Ovary (tissue), 9 donors: Measurements from ENCODE around the gene SH3PXD2B. TPM values are rescaled to one million over a fixed set of nuclear protein-coding genes. Genes with fewer than 3 reads are reported as not detected.

ENCODE experiments used
- DNase-seq, 5 donors: peaks; one replicate each; pipeline ENCODE4 v3.0.0-alpha.2; 2019 to 2020
- H3K27ac ChIP-seq, 2 donors: fragments of 200-600 bp; one replicate each; pipeline versions ENCODE4 v1.5.1 to v1.8.0; 2019 to 2022
- H3K27me3 ChIP-seq: fragments of 200-600 bp; one replicate; pipeline ENCODE4 v1.8.0; 2022
- H3K36me3 ChIP-seq: fragments of 200-600 bp; sonication (generic); one replicate; pipeline ENCODE4 v1.5.1; 2019
- H3K4me1 ChIP-seq: one replicate; pipeline ENCODE4 v1.8.1; 2013; ENCODE audit warnings: mild to moderate bottlenecking, moderate library complexity; ENCODE audit not compliant: insufficient read depth
- H3K4me3 ChIP-seq: fragments of 200-600 bp; sonication (generic); one replicate; pipeline ENCODE4 v1.5.1; 2017
- H3K9me3 ChIP-seq, 2 donors: fragments of 200-600 bp in 1 of 2; sonication (generic) in 1 of 2; one replicate each; pipeline versions ENCODE4 v1.5.1 to v1.8.1; 2013 to 2019; ENCODE audit warnings: mild to moderate bottlenecking in 1 of 2, moderate library complexity in 1 of 2
- CTCF ChIP-seq, 3 donors: fragments of 450-650 bp in 2 of 3; fragments of 200-600 bp in 1 of 3; IDR thresholded peaks; one replicate each; pipeline versions ENCODE4 v1.5.1 to v1.8.0; 2016 to 2022; ENCODE audit warnings: antibody characterized with exemption in 3 of 3, mild to moderate bottlenecking in 1 of 3
- EP300 ChIP-seq: sonication (generic); formaldehyde crosslinking; IDR thresholded peaks from one replicate; pipeline ENCODE4 v1.6.1; 2017; ENCODE audit warnings: antibody characterized with exemption
- POLR2A ChIP-seq: fragments of 450-650 bp; IDR thresholded peaks from one replicate; pipeline ENCODE4 v1.6.1; 2017; ENCODE audit warnings: antibody characterized with exemption, mild to moderate bottlenecking, moderate library complexity
- WGBS, 3 donors: extraction: QIAGEN DNeasy Blood & Tissue Kit in 1 of 3; methylation state at CpG; one replicate each; pipeline versions ENCODE4 v1.1.5 to v1.1.7; 2013 to 2017; 5-methylcytosine and 5-hydroxymethylcytosine counted together
- intact Hi-C, 4 donors: fragments of 100-400 bp; cut with DNase I; formaldehyde crosslinking; loops; one replicate each; pipeline versions ENCODE4 v1.11.0 to v1.15.1; 2022 to 2023
- polyA plus RNA-seq, 2 donors: library from polyadenylated mRNA; stranded (reverse); fragments of 200-250 nt in 1 of 2; fragments of 350-450 nt in 1 of 2; fragmentation: Illumina TruSeq in 1 of 2; extraction: RNeasy Lipid Tissue Mini Kit (QIAGEN cat#74804) in 1 of 2; gene quantifications; one replicate each; pipeline ENCODE4 v1.2.3, GENCODE V29; 2013 to 2014
- total RNA-seq, 7 donors: library from RNA; depleted of rRNA in 2 of 7; stranded (reverse); fragments of >200 nt in 2 of 7; fragmentation: NEBNext Ultra II Directional in 3 of 7; extraction: Animal tissue kit (Norgen Biotek cat#: 25700) in 3 of 7; gene quantifications; one replicate each; pipeline versions ENCODE4 v1.1.0 to v1.2.4, GENCODE V29; 2016 to 2023
- donor health status: DM: no; HTN: no; CAD: no; lungs with moderate emphysema.
- donor health status: DM: no; HTN: no; CAD: no.
- donor health status: Bipolar disorder and iron deficiency.
- donor health status: DM: yes; HTN: yes; CAD: no.
- donor health status: DM: no; HTN: no; CAD: no.
- donor health status: DM: yes; HTN: yes; CAD: no.

The SH3PXD2B gene
- total and polyA plus RNA-seq, 9 donors: 13.0 to 71.8 (median 49.9) TPM

DNA sequence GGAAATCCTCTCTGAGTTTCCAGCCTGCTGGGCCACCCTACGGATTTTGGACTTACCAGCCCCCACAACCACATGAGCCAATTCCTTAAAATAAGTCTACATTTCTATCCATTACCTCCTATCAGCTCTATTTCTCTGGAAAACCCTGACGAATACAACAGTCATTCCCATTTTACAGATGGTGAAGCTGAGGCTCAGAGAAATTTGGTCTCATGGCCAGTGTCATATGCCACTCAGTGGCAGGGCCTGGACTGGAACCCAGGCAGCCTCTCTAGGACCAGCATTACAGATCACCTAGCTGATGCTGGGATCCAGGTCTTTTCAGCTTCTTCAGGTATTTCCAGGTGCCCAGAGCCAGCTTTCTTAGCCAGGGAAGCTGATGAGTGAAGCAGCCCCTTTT, 45.0 kb upstream of the SH3PXD2B start:
- no peak for TF ChIP-seq EP300
- no peak for TF ChIP-seq POLR2A
- TF ChIP-seq CTCF (IDR thresholded peaks at IDR 0.05): no peak
- no peak overlapping the region for H3K27ac ChIP-seq
- no peak for DNase-seq
- WGBS, 3 donors: 95 to 98% (median 97%) methylated on average over 2 of the region's 2 CpGs
- no peaks in the 10 kb centered on the region for H3K36me3 ChIP-seq
- no peaks in the 10 kb centered on the region for H3K27me3 ChIP-seq
- intact Hi-C loops: no loop called here
- no peaks in the 10 kb centered on the region for H3K9me3 ChIP-seq
- peaks cover 14% of the 10 kb centered on the region for H3K4me1 ChIP-seq
- H3K4me3 ChIP-seq: no peak overlapping the region

DNA sequence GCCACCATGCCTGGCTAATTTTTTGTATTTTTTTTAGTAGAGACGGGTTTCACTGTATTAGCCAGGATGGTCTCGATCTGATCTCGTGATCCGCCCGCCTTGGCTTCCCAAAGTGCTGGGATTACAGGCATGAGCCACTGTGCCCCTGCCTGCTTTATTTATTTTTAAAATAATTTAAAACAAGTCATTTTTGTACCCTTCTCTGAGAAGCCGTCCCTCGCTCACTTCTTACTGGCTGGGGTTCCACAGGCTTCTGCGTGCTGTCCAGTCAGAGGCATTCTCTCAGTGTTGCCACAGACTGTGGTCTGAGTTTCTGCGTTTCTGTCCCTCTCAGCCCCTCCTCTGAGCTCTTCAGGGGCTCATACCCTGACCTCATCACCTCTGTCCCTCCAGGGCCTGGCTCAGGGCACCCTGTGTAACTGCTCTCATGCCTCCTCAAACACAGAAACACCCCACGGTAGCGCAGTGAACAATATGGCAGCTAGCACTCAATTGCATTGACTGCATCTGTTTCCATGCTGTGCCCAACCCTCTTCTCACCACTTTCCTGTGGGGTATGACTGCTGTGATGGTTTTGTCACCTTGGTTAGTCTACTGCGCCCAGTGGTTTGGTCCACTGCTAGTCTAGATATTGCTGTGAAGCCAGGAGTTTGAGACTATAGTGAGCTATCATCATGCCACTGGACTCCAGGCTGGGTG, 44.3 kb upstream of the SH3PXD2B start:
- Histone ChIP-seq H3K4me1 (peaks cover 8% of the 10 kb centered on the region), H3K36me3 (no peaks in the 10 kb centered on the region), H3K27me3 (no peaks in the 10 kb centered on the region), H3K27ac (no peak overlapping the region), H3K4me3 (no peak overlapping the region), H3K9me3 (no peaks in the 10 kb centered on the region)
- intact Hi-C loops: no loop called here
- 93 to 98% (median 95%) methylated on average over 12 of the region's 12 CpGs for WGBS, 3 donors
- no peak for TF ChIP-seq CTCF (IDR thresholded peaks at IDR 0.05)
- no peak for TF ChIP-seq EP300
- no peak for TF ChIP-seq POLR2A
- peak in 3 of 5 donors; percentile 4 to 10 (median 9) for DNase-seq

DNA sequence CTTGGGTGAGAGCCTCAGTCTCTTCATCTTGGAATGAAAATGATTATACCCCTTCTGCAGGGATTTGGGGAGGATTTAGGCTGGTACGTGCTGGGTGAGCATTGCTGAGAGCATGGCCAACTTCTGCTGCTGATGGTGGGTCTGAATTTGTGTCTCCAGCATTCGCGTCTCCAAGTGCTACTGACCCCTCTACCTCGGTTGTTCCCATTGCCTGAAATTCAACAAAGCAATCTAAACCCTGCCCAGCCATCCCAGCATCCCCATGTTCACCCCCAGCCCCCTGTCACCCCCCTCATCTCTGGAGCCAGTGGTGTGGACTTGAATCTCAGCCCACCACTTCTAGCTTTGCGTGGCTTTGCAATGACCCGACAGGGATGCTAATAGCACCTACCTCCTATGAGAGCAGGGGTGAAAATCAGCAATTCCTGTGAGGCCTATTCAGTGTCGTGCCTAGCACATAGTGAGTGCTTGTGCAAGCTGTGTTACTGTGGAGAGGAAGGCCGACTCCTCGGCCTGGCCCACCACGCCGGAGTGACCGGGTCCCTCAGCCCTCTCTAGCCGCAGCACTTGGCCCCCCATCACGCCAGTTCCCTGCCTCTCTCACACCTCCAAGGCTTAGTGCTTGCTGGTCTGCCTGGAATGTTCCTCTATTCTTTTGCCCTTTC, 43.4 kb upstream of the SH3PXD2B start:
- H3K4me1 ChIP-seq: peaks cover 8% of the 10 kb centered on the region
- WGBS, 3 donors: 90 to 95% (median 94%) methylated on average over 14 of the region's 14 CpGs
- H3K36me3 ChIP-seq: no peaks in the 10 kb centered on the region
- H3K27ac ChIP-seq: no peak overlapping the region
- no peaks in the 10 kb centered on the region for H3K9me3 ChIP-seq
- intact Hi-C loops: no loop called here
- DNase-seq: peak in 3 of 5 donors; percentile 5 to 12 (median 9)
- no peak overlapping the region for H3K4me3 ChIP-seq
- no peak for TF ChIP-seq EP300
- no peak for TF ChIP-seq POLR2A
- no peak for TF ChIP-seq CTCF (IDR thresholded peaks at IDR 0.05)
- H3K27me3 ChIP-seq: no peaks in the 10 kb centered on the region

DNA sequence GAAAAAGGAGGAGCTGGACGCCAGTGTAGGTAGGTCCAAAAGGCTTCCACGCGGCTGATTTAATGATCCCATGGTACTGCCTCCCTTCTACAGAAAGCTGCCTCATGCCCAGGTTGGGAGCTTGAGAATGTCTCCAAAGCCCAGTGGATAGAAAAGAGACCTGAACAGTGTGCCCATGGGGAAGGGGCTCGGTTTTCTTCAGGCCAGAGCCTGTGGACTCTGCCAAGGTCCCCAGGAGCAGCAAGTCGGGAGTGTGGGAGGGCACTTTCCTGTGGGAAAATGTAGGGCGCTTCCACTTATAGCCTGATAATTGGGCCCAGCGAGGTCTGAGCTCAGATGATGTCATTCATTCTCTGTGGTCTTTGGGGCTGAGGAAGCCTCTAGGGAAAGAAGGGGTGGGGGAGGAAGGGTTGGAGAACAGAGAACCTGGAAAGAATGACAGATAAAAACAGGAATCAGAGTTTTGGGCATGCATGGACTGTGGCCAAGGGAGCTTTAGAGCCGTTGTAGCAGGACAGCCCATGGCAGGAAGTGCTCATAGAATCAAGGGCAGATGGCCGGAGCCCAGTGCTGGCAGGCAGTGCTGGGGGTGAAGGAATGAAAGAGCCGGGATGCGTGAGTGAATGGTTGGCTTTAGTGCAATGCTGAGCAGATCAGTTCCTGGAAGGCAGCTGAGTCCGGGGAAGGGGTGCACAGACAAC, 42.5 kb upstream of the SH3PXD2B start:
- no peaks in the 10 kb centered on the region for H3K36me3 ChIP-seq
- no peaks in the 10 kb centered on the region for H3K27me3 ChIP-seq
- DNase-seq: peak in 2 of 5 donors; percentile 48 to 62
- H3K27ac ChIP-seq: no peak overlapping the region
- H3K9me3 ChIP-seq: no peaks in the 10 kb centered on the region
- H3K4me1 ChIP-seq: peaks cover 8% of the 10 kb centered on the region
- no peak overlapping the region for H3K4me3 ChIP-seq
- intact Hi-C loops: no loop called here
- 34 to 45% (median 36%) methylated on average over 12 of the region's 12 CpGs for WGBS, 3 donors
- TF ChIP-seq CTCF (IDR thresholded peaks at IDR 0.05) (no peak), EP300 (no peak), POLR2A (no peak)
